ENCODE data around the gene TPST2. TPM values are rescaled to one million over a fixed set of nuclear protein-coding genes. Genes with fewer than 3 reads are reported as not detected.

The TPST2 gene
- total RNA-seq, 1 experiment from 2014 or later = 11.8 TPM

DNA sequence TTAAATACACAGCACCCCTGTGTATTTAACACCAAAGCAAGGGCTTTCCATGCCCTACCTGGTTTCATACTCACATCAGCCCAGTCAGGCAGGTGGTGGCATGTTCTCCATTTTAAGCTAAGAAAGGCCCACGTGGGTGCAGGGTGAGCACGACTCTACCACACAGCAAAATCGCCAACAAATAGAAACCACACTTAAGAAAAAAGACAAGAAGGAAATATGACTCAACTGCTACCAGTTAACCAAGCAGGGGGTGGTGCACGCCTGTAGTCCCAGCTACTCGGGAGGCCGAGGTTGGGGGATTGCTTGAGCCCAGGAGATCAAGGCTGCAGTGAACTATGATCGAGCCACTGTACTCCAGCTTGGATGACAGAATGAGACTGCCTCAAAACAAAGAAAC is 42.5 kb downstream of the TPST2 start:
- no TSS peak for BruUV-seq (replicated peaks)
- Histone ChIP-seq H3K9me2 (ENCODE audit: insufficient read depth) (no peaks in the 10 kb centered on the region), H3K4me1 (ENCODE audit: control insufficient read depth in 1 of 2, insufficient read depth in 2 of 2, low read length in 2 of 2) (peaks cover 11 to 13% of the 10 kb centered on the region in 2 experiments), H2AFZ (ENCODE audit: low read depth, low read length, poor library complexity, severe bottlenecking) (no peak overlapping the region), H3K4me3 (replicated peaks in 1 of 2; ENCODE audit: low read depth in 1 of 2, low read length in 2 of 2) (no peak overlapping the region), H3K27ac (ENCODE audit: low read depth, low read length) (no peak overlapping the region), H3K27me3 (ENCODE audit: insufficient read depth, low read length) (no peaks in the 10 kb centered on the region), H3K36me3 (ENCODE audit: control insufficient read depth in 1 of 2, insufficient read depth in 2 of 2, low read length in 2 of 2) (no peaks in the 10 kb centered on the region), H4K20me1 (ENCODE audit: insufficient read depth) (no peaks in the 10 kb centered on the region), H3K79me2 (ENCODE audit: insufficient read depth, low read length) (no peaks in the 10 kb centered on the region), H3K9ac (ENCODE audit: low read length) (no peak overlapping the region), H3K4me2 (ENCODE audit: low read length) (no peak overlapping the region), H3K9me3 (ENCODE audit: control insufficient read depth in 1 of 2, insufficient read depth in 1 of 2, low read depth in 1 of 2, low read length in 2 of 2) (no peaks in the 10 kb centered on the region)
- POLR2A ChIA-PET = no interaction called here
- no peak for DNase-seq (ENCODE audit: low read depth, low spot score)
- CTCF ChIA-PET = no interaction called here
- intact Hi-C loops (cut with micrococcal nuclease) = no loop called here
- ATAC-seq = no peak
- no peak for TF ChIP-seq FOSL1 (IDR thresholded peaks at IDR 0.05; ENCODE audit: low read depth)
- no peak for TF ChIP-seq POLR2A (IDR thresholded peaks at IDR 0.05; ENCODE audit: borderline replicate concordance, extremely low read depth, insufficient read depth, insufficient read length)
- no peak for TF ChIP-seq EGR1 (IDR thresholded peaks at IDR 0.05; ENCODE audit: low read depth)
- TF ChIP-seq, protein P1, sequence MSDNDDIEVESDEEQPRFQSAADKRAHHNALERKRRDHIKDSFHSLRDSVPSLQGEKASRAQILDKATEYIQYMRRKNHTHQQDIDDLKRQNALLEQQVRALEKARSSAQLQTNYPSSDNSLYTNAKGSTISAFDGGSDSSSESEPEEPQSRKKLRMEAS (IDR thresholded peaks at IDR 0.05) = no peak
- TF ChIP-seq SP1 (IDR thresholded peaks at IDR 0.05; ENCODE audit: low read depth) = no peak
- TF ChIP-seq, protein P2, sequence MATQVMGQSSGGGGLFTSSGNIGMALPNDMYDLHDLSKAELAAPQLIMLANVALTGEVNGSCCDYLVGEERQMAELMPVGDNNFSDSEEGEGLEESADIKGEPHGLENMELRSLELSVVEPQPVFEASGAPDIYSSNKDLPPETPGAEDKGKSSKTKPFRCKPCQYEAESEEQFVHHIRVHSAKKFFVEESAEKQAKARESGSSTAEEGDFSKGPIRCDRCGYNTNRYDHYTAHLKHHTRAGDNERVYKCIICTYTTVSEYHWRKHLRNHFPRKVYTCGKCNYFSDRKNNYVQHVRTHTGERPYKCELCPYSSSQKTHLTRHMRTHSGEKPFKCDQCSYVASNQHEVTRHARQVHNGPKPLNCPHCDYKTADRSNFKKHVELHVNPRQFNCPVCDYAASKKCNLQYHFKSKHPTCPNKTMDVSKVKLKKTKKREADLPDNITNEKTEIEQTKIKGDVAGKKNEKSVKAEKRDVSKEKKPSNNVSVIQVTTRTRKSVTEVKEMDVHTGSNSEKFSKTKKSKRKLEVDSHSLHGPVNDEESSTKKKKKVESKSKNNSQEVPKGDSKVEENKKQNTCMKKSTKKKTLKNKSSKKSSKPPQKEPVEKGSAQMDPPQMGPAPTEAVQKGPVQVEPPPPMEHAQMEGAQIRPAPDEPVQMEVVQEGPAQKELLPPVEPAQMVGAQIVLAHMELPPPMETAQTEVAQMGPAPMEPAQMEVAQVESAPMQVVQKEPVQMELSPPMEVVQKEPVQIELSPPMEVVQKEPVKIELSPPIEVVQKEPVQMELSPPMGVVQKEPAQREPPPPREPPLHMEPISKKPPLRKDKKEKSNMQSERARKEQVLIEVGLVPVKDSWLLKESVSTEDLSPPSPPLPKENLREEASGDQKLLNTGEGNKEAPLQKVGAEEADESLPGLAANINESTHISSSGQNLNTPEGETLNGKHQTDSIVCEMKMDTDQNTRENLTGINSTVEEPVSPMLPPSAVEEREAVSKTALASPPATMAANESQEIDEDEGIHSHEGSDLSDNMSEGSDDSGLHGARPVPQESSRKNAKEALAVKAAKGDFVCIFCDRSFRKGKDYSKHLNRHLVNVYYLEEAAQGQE (IDR thresholded peaks at IDR 0.05; ENCODE audit: low read depth) = no peak
- no peak for TF ChIP-seq CBX3 (IDR thresholded peaks at IDR 0.05; ENCODE audit: low read depth)
- no peak for TF ChIP-seq YY1 (IDR thresholded peaks at IDR 0.05; ENCODE audit: extremely low read depth, insufficient replicate concordance, low read depth, low read length)
- no peak for TF ChIP-seq RAD21 (IDR thresholded peaks at IDR 0.05; ENCODE audit: low read depth)
- RAD21 ChIA-PET (ENCODE audit: low non-redundant PET in 1 of 2, low total read pairs in 2 of 2, uncharacterized antibody in 2 of 2, unreplicated experiment in 2 of 2) = no interaction called here

Data from HCT116 (cell line).